A549 (cell line): ENCODE data around the gene UGT2A2. TPM values are rescaled to one million over a fixed set of nuclear protein-coding genes. Genes with fewer than 3 reads are reported as not detected.

ENCODE experiments used
- ATAC-seq, 2 experiments: fragments of 200-7000 bp in 1 of 2; fragments of >200 bp in 1 of 2; cut with Nextera tagmentation in 1 of 2; cut with Tn5 transposase in 1 of 2; 3 replicates each; pipeline versions ENCODE4 v1.8.0 to v1.9.1; 2018 to 2020; ENCODE audit warnings: mild to moderate bottlenecking in 1 of 2, moderate library complexity in 1 of 2
- CTCF ChIA-PET: fragments of 300-600 bp; sonication (Branson Sonifier 250); formaldehyde crosslinking; extraction: SDS; loops from one replicate; lab custom pipeline; 2021; ENCODE audit warnings: antibody characterized with exemption, inconsistent platforms; lab: Yijun Ruan, JAX
- POLR2A ChIA-PET: fragments of 350-600 bp; formaldehyde crosslinking; extraction: SDS; loops from one replicate; lab custom pipeline; 2021; ENCODE audit warnings: antibody characterized with exemption, inconsistent platforms; lab: Yijun Ruan, JAX
- DNase-seq, 2 experiments: peaks; one replicate each; pipeline versions ENCODE4 v3.0.0 to v3.0.0-alpha.2; 2011 to 2016; ENCODE audit warnings: low read depth in 1 of 2, low spot score in 1 of 2
- FAIRE-seq: peaks from 2 replicates; lab custom pipeline; 2011; peaks lifted over from hg19 to GRCh38; lab: Jason Lieb, UNC
- H3K27ac ChIP-seq, 2 experiments: fragments of >200 bp; sonication (Bioruptor Twin); formaldehyde crosslinking; 3 replicates each; pipeline ENCODE4 v1.5.1; 2016 to 2017
- H3K4me1 ChIP-seq: fragments of >200 bp; sonication (Bioruptor Twin); formaldehyde crosslinking; 3 replicates; pipeline ENCODE4 v1.6.1; 2016
- H3K4me2 ChIP-seq: fragments of >200 bp; sonication (Bioruptor Twin); formaldehyde crosslinking; 3 replicates; pipeline ENCODE4 v1.6.1; 2016
- H3K4me3 ChIP-seq: fragments of >200 bp; sonication (Bioruptor Twin); formaldehyde crosslinking; 3 replicates; pipeline ENCODE4 v1.5.1; 2016
- H3K9me3 ChIP-seq: fragments of >200 bp; sonication (Bioruptor Twin); formaldehyde crosslinking; 3 replicates; pipeline ENCODE4 v1.6.1; 2016
- BCL3 ChIP-seq: fragments of >200 bp; sonication (Bioruptor Twin); formaldehyde crosslinking; IDR thresholded peaks from 3 replicates; pipeline ENCODE4 v1.6.1; 2016
- CBX2 ChIP-seq: fragments of 200-600 bp; sonication (generic); IDR thresholded peaks from 2 replicates; pipeline ENCODE4 v1.6.1; 2016; ENCODE audit warnings: low read depth, mild to moderate bottlenecking, borderline replicate concordance
- CBX8 ChIP-seq: fragments of 200-600 bp; sonication (generic); IDR thresholded peaks from 2 replicates; pipeline ENCODE4 v1.6.1; 2016
- CEBPB ChIP-seq, 2 experiments: fragments of >200 bp in 1 of 2; sonication (Bioruptor Twin) in 1 of 2; formaldehyde crosslinking in 1 of 2; IDR thresholded peaks; 2 replicates each; pipeline ENCODE4 v1.6.1; 2012 to 2016
- CTCF ChIP-seq: fragments of >200 bp; sonication (Bioruptor Twin); formaldehyde crosslinking; IDR thresholded peaks from 3 replicates; pipeline ENCODE4 v1.5.1; 2016
- EHMT2 ChIP-seq: fragments of 200-600 bp; sonication (generic); IDR thresholded peaks from 2 replicates; pipeline ENCODE4 v1.6.1; 2016; ENCODE audit warnings: antibody characterized with exemption, low read depth, mild to moderate bottlenecking, moderate library complexity
- HMGXB4 ChIP-seq: fragments of 250-450 bp; sonication (Bioruptor Pico); IDR thresholded peaks from 2 replicates; pipeline ENCODE4 v1.5.0; 2021; ENCODE audit warnings: mild to moderate bottlenecking, moderate library complexity, borderline replicate concordance
- MAFK ChIP-seq: fragments of 450-650 bp; IDR thresholded peaks from 2 replicates; pipeline ENCODE4 v1.6.1; 2014; ENCODE audit not compliant: partially characterized antibody
- NFE2L2 ChIP-seq: fragments of 150-350 bp; conservative IDR thresholded peaks from 2 replicates; pipeline ENCODE4 v1.6.1; 2014; ENCODE audit warnings: low read length
- PBX3 ChIP-seq: IDR thresholded peaks from 2 replicates; pipeline ENCODE4 v1.6.1; 2012
- PHF8 ChIP-seq: fragments of 200-600 bp; sonication (generic); IDR thresholded peaks from 2 replicates; pipeline ENCODE4 v1.6.1; 2016; ENCODE audit warnings: low read depth, mild to moderate bottlenecking, antibody characterized with exemption, moderate library complexity, borderline replicate concordance
- RAD21 ChIP-seq, 2 experiments: fragments of >200 bp in 1 of 2; sonication (Bioruptor Twin) in 1 of 2; formaldehyde crosslinking in 1 of 2; IDR thresholded peaks in 1 of 2; conservative IDR thresholded peaks in 1 of 2; 2 replicates in 1 of 2; 3 replicates in 1 of 2; pipeline ENCODE4 v1.6.1; 2012 to 2018; ENCODE audit warnings: inconsistent platforms in 1 of 2
- RARB ChIP-seq: fragments of 250-450 bp; sonication (Bioruptor Pico); IDR thresholded peaks from 2 replicates; pipeline ENCODE4 v1.8.0; 2021; ENCODE audit warnings: mild to moderate bottlenecking, moderate library complexity
- SMC3 ChIP-seq: fragments of >200 bp; sonication (Bioruptor Twin); formaldehyde crosslinking; IDR thresholded peaks from 3 replicates; pipeline ENCODE4 v1.6.1; 2018; ENCODE audit warnings: inconsistent platforms
- SREBF2 ChIP-seq: fragments of 450-650 bp; IDR thresholded peaks from 2 replicates; pipeline ENCODE4 v1.6.1; 2014; ENCODE audit warnings: mild to moderate bottlenecking, moderate library complexity
- TP53 ChIP-seq: fragments of 250-450 bp; sonication (Bioruptor Pico); IDR thresholded peaks from 2 replicates; pipeline ENCODE4 v1.5.0; 2021; ENCODE audit warnings: mild to moderate bottlenecking, moderate library complexity
- ZSCAN20 ChIP-seq: fragments of 250-450 bp; sonication (Bioruptor Pico); IDR thresholded peaks from 2 replicates; pipeline ENCODE4 v1.8.0; 2022; ENCODE audit warnings: mild to moderate bottlenecking, moderate library complexity
- WGBS: methylation state at CpG from one replicate; pipeline ENCODE4 v1.1.6; 2017; ENCODE audit errors: missing lambda C conversion rate; 5-methylcytosine and 5-hydroxymethylcytosine counted together
- polyA plus RNA-seq, 4 experiments: library from polyadenylated mRNA; depleted of rRNA in 3 of 4; stranded (reverse); fragments of >200 nt; fragmentation: RNase III in 1 of 4; extraction: RNeasy Plus Mini Kit Qiagen cat#74134 plus additional on column Dnase treatment in 1 of 4; gene quantifications; 2 replicates in 3 of 4; 3 replicates in 1 of 4; pipeline ENCODE4 v1.2.3, GENCODE V29; 2011 to 2017

UGT2A2 gene
- polyA plus RNA-seq, 2 of the 4 experiments (the other 2 are of a cell fraction): not detected

GRCh38 chr4:69594382-69594781, 45.1 kb downstream of the UGT2A2 start:
- no peak overlapping the region for H3K4me3 ChIP-seq
- no peak overlapping the region for H3K4me2 ChIP-seq
- no peaks in the 10 kb centered on the region for H3K9me3 ChIP-seq
- CTCF ChIA-PET: interaction anchor here (0.9 kb wide), 1 partner anchor 10 kb away, joined by 3 read pairs; no protein-coding TSS in a partner anchor
- WGBS: 63% methylated on average over 4 of the region's 4 CpGs
- no peak for DNase-seq
- no peak for FAIRE-seq
- ATAC-seq: no peak
- no peak overlapping the region for H3K27ac ChIP-seq
- TF ChIP-seq ZSCAN20 (no peak), PBX3 (no peak), CTCF (no peak), CBX2 (no peak), SREBF2 (no peak), CBX8 (no peak), HMGXB4 (no peak), EHMT2 (no peak), RARB (CRISPR knock-in tag) (no peak)
- TF ChIP-seq, all 56 proteins: peak for 0
- POLR2A ChIA-PET: no interaction called here
- H3K4me1 ChIP-seq: no peaks in the 10 kb centered on the region

GRCh38 chr4:69591364-69591763, 48.1 kb downstream of the UGT2A2 start:
- no peak overlapping the region for H3K4me2 ChIP-seq
- 7% methylated on average over 1 of the region's 1 CpG for WGBS
- H3K9me3 ChIP-seq: no peaks in the 10 kb centered on the region
- TF ChIP-seq PHF8 (no peak), TP53 (CRISPR knock-in tag) (no peak), SMC3 (no peak), CEBPB (IDR thresholded peaks at IDR 0.05) (no peak), NFE2L2 (no peak), RAD21 (conservative IDR thresholded peaks at IDR 0.05 in 1 of 2, IDR thresholded peaks at IDR 0.05 in 1 of 2) (no peak)
- ChIA-PET CTCF (no interaction called here), POLR2A (no interaction called here)
- no peaks in the 10 kb centered on the region for H3K4me1 ChIP-seq
- no peak overlapping the region for H3K4me3 ChIP-seq
- no peak for DNase-seq
- no peak overlapping the region for H3K27ac ChIP-seq
- no peak for ATAC-seq
- FAIRE-seq: no peak

- FAIRE-seq: no peak
These were observed 49.6 kb downstream of the UGT2A2 start for GRCh38 chr4:69589884-69590283.

More at GRCh38 chr4:69589884-69590283, 49.6 kb downstream of the UGT2A2 start:
- no peak for DNase-seq
- no peaks in the 10 kb centered on the region for H3K4me1 ChIP-seq
- ChIA-PET CTCF (no interaction called here), POLR2A (no interaction called here)
- no peak overlapping the region for H3K27ac ChIP-seq
- ATAC-seq: no peak
- TF ChIP-seq MAFK: no peak
- TF ChIP-seq BCL3: no peak
- no peak overlapping the region for H3K4me2 ChIP-seq
- no peak overlapping the region for H3K4me3 ChIP-seq
- no peaks in the 10 kb centered on the region for H3K9me3 ChIP-seq
- WGBS: 0% methylated on average over 1 of the region's 1 CpG
